ENCODE measurements around the gene BLCAP. TPM values are rescaled to one million over a fixed set of nuclear protein-coding genes. Genes with fewer than 3 reads are reported as not detected.
"Not testable (repeated sequence)": the region's sequence is repeated elsewhere in the genome, so short reads cannot be mapped to it uniquely, and the experiment has no call there.

Gene BLCAP
- total RNA-seq, 1 donor from 2014 or later: 111 TPM

GRCh38 chr20:37475252-37475651 is 52.4 kb downstream of the BLCAP start:
- H4K20me1 ChIP-seq (ENCODE audit: insufficient read depth, low read length): no peaks in the 10 kb centered on the region
- no peak overlapping the region for H3K4me2 ChIP-seq (ENCODE audit: low read length)
- TF ChIP-seq EZH2 (IDR thresholded peaks at IDR 0.05; ENCODE audit: insufficient read depth, low read length): no peak
- no peak for TF ChIP-seq CTCF (IDR thresholded peaks at IDR 0.05; ENCODE audit: insufficient read depth, low read depth, low read length)
- no peak for FAIRE-seq
- no peak overlapping the region for H3K4me3 ChIP-seq (ENCODE audit: insufficient read depth, low read depth, low read length)
- Mint-ChIP-seq H3K4me1 (ENCODE audit: low read depth, unreplicated experiment) (peaks cover 2% of the 10 kb centered on the region), H3K27me3 (ENCODE audit: low read depth, unreplicated experiment) (peaks cover 48% of the 10 kb centered on the region), H3K9me3 (ENCODE audit: unreplicated experiment) (peaks cover 18% of the 10 kb centered on the region), H3K27ac (ENCODE audit: unreplicated experiment) (no peak overlapping the region), H3K36me3 (ENCODE audit: low read depth, unreplicated experiment) (peaks cover 7% of the 10 kb centered on the region), H3K4me3 (ENCODE audit: unreplicated experiment) (no peak overlapping the region)
- H3K36me3 ChIP-seq (ENCODE audit: insufficient read depth, low read length): no peaks in the 10 kb centered on the region
- H3K9me3 ChIP-seq (ENCODE audit: insufficient read depth, low read depth, low read length): no peaks in the 10 kb centered on the region
- peaks cover 36% of the 10 kb centered on the region for H3K27me3 ChIP-seq (ENCODE audit: insufficient read depth, low read length)
- H2AFZ ChIP-seq (ENCODE audit: low read depth, low read length): no peak overlapping the region
- no peaks in the 10 kb centered on the region for H3K4me1 ChIP-seq (ENCODE audit: insufficient read depth, low read length)
- no peak overlapping the region for H3K9ac ChIP-seq (ENCODE audit: low read length)
- no peak for DNase-seq (ENCODE audit: low read depth)
- H3K27ac ChIP-seq (ENCODE audit: low read depth, low read length): no peak overlapping the region
- no peaks in the 10 kb centered on the region for H3K79me2 ChIP-seq (ENCODE audit: insufficient read depth, low read length)

- no peak overlapping the region for H3K27ac ChIP-seq (ENCODE audit: low read depth, low read length)
- DNase-seq (ENCODE audit: low read depth) (no peak), FAIRE-seq (no peak)
- no peak overlapping the region for H2AFZ ChIP-seq (ENCODE audit: low read depth, low read length)
- no peak overlapping the region for H3K9ac ChIP-seq (ENCODE audit: low read length)
- H4K20me1 ChIP-seq (ENCODE audit: insufficient read depth, low read length): no peaks in the 10 kb centered on the region
- peaks cover 30% of the 10 kb centered on the region for H3K27me3 ChIP-seq (ENCODE audit: insufficient read depth, low read length)
- peaks cover 15% of the 10 kb centered on the region for H3K9me3 Mint-ChIP-seq (ENCODE audit: unreplicated experiment)
- H3K4me3 Mint-ChIP-seq (ENCODE audit: unreplicated experiment): no peak overlapping the region
- peaks cover 45% of the 10 kb centered on the region for H3K27me3 Mint-ChIP-seq (ENCODE audit: low read depth, unreplicated experiment)
- H3K4me2 ChIP-seq (ENCODE audit: low read length): no peak overlapping the region
- peaks cover 5% of the 10 kb centered on the region for H3K36me3 Mint-ChIP-seq (ENCODE audit: low read depth, unreplicated experiment)
- TF ChIP-seq CTCF (IDR thresholded peaks at IDR 0.05; ENCODE audit: insufficient read depth, low read depth, low read length) (no peak), EZH2 (IDR thresholded peaks at IDR 0.05; ENCODE audit: insufficient read depth, low read length) (no peak)
- no peak overlapping the region for H3K27ac Mint-ChIP-seq (ENCODE audit: unreplicated experiment)
- H3K4me1 ChIP-seq (ENCODE audit: insufficient read depth, low read length): no peaks in the 10 kb centered on the region
- no peaks in the 10 kb centered on the region for H3K79me2 ChIP-seq (ENCODE audit: insufficient read depth, low read length)
- H3K4me1 Mint-ChIP-seq (ENCODE audit: low read depth, unreplicated experiment): peaks cover 2% of the 10 kb centered on the region
- H3K36me3 ChIP-seq (ENCODE audit: insufficient read depth, low read length): no peaks in the 10 kb centered on the region
- H3K9me3 ChIP-seq (ENCODE audit: insufficient read depth, low read depth, low read length): no peaks in the 10 kb centered on the region
- no peak overlapping the region for H3K4me3 ChIP-seq (ENCODE audit: insufficient read depth, low read depth, low read length)
Measured at GRCh38 chr20:37474386-37474785, 53.3 kb downstream of the BLCAP start.

GRCh38 chr20:37473249-37474000 is 54.3 kb downstream of the BLCAP start:
- no peak overlapping the region for H3K4me2 ChIP-seq (ENCODE audit: low read length)
- FAIRE-seq (no peak), DNase-seq (ENCODE audit: low read depth) (no peak)
- H3K4me1 ChIP-seq (ENCODE audit: insufficient read depth, low read length): no peaks in the 10 kb centered on the region
- no peaks in the 10 kb centered on the region for H4K20me1 ChIP-seq (ENCODE audit: insufficient read depth, low read length)
- H3K9me3 ChIP-seq (ENCODE audit: insufficient read depth, low read depth, low read length): no peaks in the 10 kb centered on the region
- no peaks in the 10 kb centered on the region for H3K36me3 ChIP-seq (ENCODE audit: insufficient read depth, low read length)
- no peak overlapping the region for H3K4me3 ChIP-seq (ENCODE audit: insufficient read depth, low read depth, low read length)
- Mint-ChIP-seq H3K27ac (ENCODE audit: unreplicated experiment) (no peak overlapping the region), H3K9me3 (ENCODE audit: unreplicated experiment) (peaks cover 14% of the 10 kb centered on the region), H3K4me1 (ENCODE audit: low read depth, unreplicated experiment) (peaks cover 2% of the 10 kb centered on the region), H3K27me3 (ENCODE audit: low read depth, unreplicated experiment) (peaks cover 47% of the 10 kb centered on the region), H3K4me3 (ENCODE audit: unreplicated experiment) (no peak overlapping the region), H3K36me3 (ENCODE audit: low read depth, unreplicated experiment) (peaks cover 3% of the 10 kb centered on the region)
- no peak overlapping the region for H2AFZ ChIP-seq (ENCODE audit: low read depth, low read length)
- TF ChIP-seq EZH2 (IDR thresholded peaks at IDR 0.05; ENCODE audit: insufficient read depth, low read length) (no peak), CTCF (IDR thresholded peaks at IDR 0.05; ENCODE audit: insufficient read depth, low read depth, low read length) (no peak)
- no peak overlapping the region for H3K27ac ChIP-seq (ENCODE audit: low read depth, low read length)
- no peak overlapping the region for H3K9ac ChIP-seq (ENCODE audit: low read length)
- no peaks in the 10 kb centered on the region for H3K79me2 ChIP-seq (ENCODE audit: insufficient read depth, low read length)
- H3K27me3 ChIP-seq (ENCODE audit: insufficient read depth, low read length): peaks cover 25% of the 10 kb centered on the region

- not testable (repeated sequence) for H2AFZ ChIP-seq (ENCODE audit: low read depth, low read length); H4K20me1 ChIP-seq (ENCODE audit: insufficient read depth, low read length); H3K36me3 ChIP-seq (ENCODE audit: insufficient read depth, low read length); H3K27ac Mint-ChIP-seq (ENCODE audit: unreplicated experiment); H3K79me2 ChIP-seq (ENCODE audit: insufficient read depth, low read length); H3K9me3 ChIP-seq (ENCODE audit: insufficient read depth, low read depth, low read length); FAIRE-seq; H3K4me3 Mint-ChIP-seq (ENCODE audit: unreplicated experiment); H3K4me1 Mint-ChIP-seq (ENCODE audit: low read depth, unreplicated experiment); H3K4me3 ChIP-seq (ENCODE audit: insufficient read depth, low read depth, low read length); H3K4me2 ChIP-seq (ENCODE audit: low read length); H3K4me1 ChIP-seq (ENCODE audit: insufficient read depth, low read length); DNase-seq (ENCODE audit: low read depth); H3K9ac ChIP-seq (ENCODE audit: low read length); H3K36me3 Mint-ChIP-seq (ENCODE audit: low read depth, unreplicated experiment); H3K27ac ChIP-seq (ENCODE audit: low read depth, low read length)
- peaks cover 22% of the 10 kb centered on the region for H3K27me3 ChIP-seq (ENCODE audit: insufficient read depth, low read length)
- Mint-ChIP-seq H3K27me3 (ENCODE audit: low read depth, unreplicated experiment) (peaks cover 39% of the 10 kb centered on the region), H3K9me3 (ENCODE audit: unreplicated experiment) (peaks cover 12% of the 10 kb centered on the region)
Measured at GRCh38 chr20:37472435-37472834, 55.2 kb downstream of the BLCAP start.

All from astrocyte (in vitro differentiated cells and primary cell).